Measurements from ENCODE around the gene ASB13.
"Not testable (repeated sequence)": the region's sequence is repeated elsewhere in the genome, so short reads cannot be mapped to it uniquely, and the experiment has no call there.

ASB13 gene

GRCh38 chr10:5622186-5622960, 44.0 kb downstream of the ASB13 start:
- DNase-seq = no peak

GRCh38 chr10:5621371-5621770, 45.0 kb downstream of the ASB13 start:
- not testable (repeated sequence) for DNase-seq

GRCh38 chr10:5620966-5621365, 45.4 kb downstream of the ASB13 start:
- no peak for DNase-seq

GRCh38 chr10:5620223-5620721, 46.1 kb downstream of the ASB13 start:
- DNase-seq = no peak

- no peak for DNase-seq
Observed at GRCh38 chr10:5619362-5620211, 46.8 kb downstream of the ASB13 start.

GRCh38 chr10:5618829-5619228, 47.6 kb downstream of the ASB13 start:
- DNase-seq = no peak

GRCh38 chr10:5618042-5618441, 48.4 kb downstream of the ASB13 start:
- no peak for DNase-seq

GRCh38 chr10:5617521-5617920, 48.9 kb downstream of the ASB13 start:
- no peak for DNase-seq

GRCh38 chr10:5616836-5617235, 49.6 kb downstream of the ASB13 start:
- DNase-seq = no peak

- no peak for DNase-seq
Observed at GRCh38 chr10:5616046-5616445, 50.3 kb downstream of the ASB13 start.

- no peak for DNase-seq
Observed at GRCh38 chr10:5615316-5615715, 51.1 kb downstream of the ASB13 start.

GRCh38 chr10:5614155-5614721, 52.2 kb downstream of the ASB13 start:
- DNase-seq = no peak

GRCh38 chr10:5613481-5614154, 52.8 kb downstream of the ASB13 start:
- no peak for DNase-seq

- DNase-seq = no peak
Observed at GRCh38 chr10:5611899-5612680, 54.3 kb downstream of the ASB13 start.

GRCh38 chr10:5609952-5610616, 56.3 kb downstream of the ASB13 start:
- no peak for DNase-seq

GRCh38 chr10:5608608-5609220, 57.7 kb downstream of the ASB13 start:
- DNase-seq = no peak

GRCh38 chr10:5607594-5607993, 58.8 kb downstream of the ASB13 start:
- DNase-seq = no peak

- DNase-seq = no peak
Observed at GRCh38 chr10:5606864-5607263, 59.5 kb downstream of the ASB13 start.

GRCh38 chr10:5606321-5606720, 60.1 kb downstream of the ASB13 start:
- no peak for DNase-seq

GRCh38 chr10:5604961-5605360, 61.4 kb downstream of the ASB13 start:
- DNase-seq = no peak
